B cell (primary cell): Measurements from ENCODE around the gene POLR2F. TPM values are rescaled to one million over a fixed set of nuclear protein-coding genes. Genes with fewer than 3 reads are reported as not detected.

ENCODE experiments used
- ATAC-seq: fragments of 200-7000 bp; cut with Tn5 transposase; one replicate; pipeline ENCODE4 v1.10.0; 2021; ENCODE audit warnings: low read depth, mild to moderate bottlenecking, moderate number of reproducible peaks, moderate library complexity
- CTCF ChIA-PET: fragments of 350-600 bp; sonication (Branson Sonifier 250); formaldehyde crosslinking; loops from one replicate; lab custom pipeline; 2021; ENCODE audit warnings: antibody characterized with exemption, inconsistent platforms; lab: Charles Lee
- POLR2A ChIA-PET: fragments of 350-600 bp; sonication (Branson Sonifier 250); formaldehyde crosslinking; loops from one replicate; lab custom pipeline; 2021; ENCODE audit warnings: antibody characterized with exemption; lab: Charles Lee
- DNase-seq: peaks from one replicate; pipeline ENCODE4 v3.0.0; 2013
- H2AFZ ChIP-seq: 2 replicates; pipeline ENCODE4 v1.6.1; 2012; ENCODE audit warnings: mild to moderate bottlenecking, low read depth, low read length; ENCODE audit not compliant: insufficient read depth, poor library complexity, severe bottlenecking
- H3K27ac ChIP-seq, 2 donors: 1 replicate in 1 of 2; 2 replicates in 1 of 2; pipeline ENCODE4 v1.5.1; 2012 to 2013; ENCODE audit warnings: low read length in 2 of 2, mild to moderate bottlenecking in 2 of 2, moderate library complexity in 1 of 2
- H3K27me3 ChIP-seq, 4 experiments: fragments of 200-600 bp in 1 of 4; sonication (generic) in 1 of 4; replicated peaks in 1 of 4; 1 replicate in 2 of 4; 2 replicates in 2 of 4; pipeline versions ENCODE4 v1.6.1 to v1.7.0; 2013 to 2016; ENCODE audit warnings: low read length in 3 of 4, mild to moderate bottlenecking in 2 of 4, mixed read lengths in 1 of 4, moderate library complexity in 1 of 4; ENCODE audit not compliant: insufficient read depth in 4 of 4, control insufficient read depth in 3 of 4; ENCODE audit errors: control extremely low read depth in 1 of 4
- H3K36me3 ChIP-seq, 2 experiments: replicated peaks in 1 of 2; 1 replicate in 1 of 2; 2 replicates in 1 of 2; pipeline versions ENCODE4 v1.6.1 to v1.7.1; 2013; ENCODE audit warnings: low read length in 1 of 2; ENCODE audit not compliant: insufficient read depth in 2 of 2, control insufficient read depth in 1 of 2; ENCODE audit errors: control extremely low read depth in 1 of 2, extremely low read depth in 1 of 2
- H3K4me1 ChIP-seq, 2 donors: fragments of 200-600 bp in 1 of 2; sonication (generic) in 1 of 2; 1 replicate in 1 of 2; 2 replicates in 1 of 2; pipeline versions ENCODE4 v1.5.1 to v1.6.1; 2013 to 2017; ENCODE audit warnings: low read length in 2 of 2; ENCODE audit not compliant: control insufficient read depth in 2 of 2, insufficient read depth in 2 of 2
- H3K4me2 ChIP-seq: replicated peaks from 2 replicates; pipeline ENCODE3; 2012; ENCODE audit warnings: mild to moderate bottlenecking, low read depth, low read length; ENCODE audit not compliant: poor library complexity, severe bottlenecking
- H3K4me3 ChIP-seq, 5 experiments: fragments of 200-600 bp in 1 of 5; sonication (generic) in 1 of 5; 1 replicate in 3 of 5; 2 replicates in 2 of 5; pipeline versions ENCODE4 v1.5.1 to v1.7.0; 2011 to 2016; ENCODE audit warnings: low read length in 4 of 5, mild to moderate bottlenecking in 4 of 5, low read depth in 2 of 5, control low read depth in 1 of 5, moderate library complexity in 1 of 5; ENCODE audit not compliant: insufficient read depth in 1 of 5; ENCODE audit errors: control extremely low read depth in 1 of 5, extremely low read depth in 1 of 5
- H3K79me2 ChIP-seq: fragments of 200-600 bp; sonication (generic); one replicate; pipeline ENCODE4 v1.6.0; 2016; ENCODE audit warnings: low read length; ENCODE audit not compliant: control insufficient read depth, insufficient read depth
- H3K9ac ChIP-seq: fragments of 200-600 bp; sonication (generic); 2 replicates; pipeline ENCODE4 v1.6.1; 2017; ENCODE audit warnings: mild to moderate bottlenecking, low read length, moderate library complexity
- H3K9me3 ChIP-seq, 3 donors: one replicate each; pipeline versions ENCODE4 v1.6.1 to v1.7.1; 2013; ENCODE audit warnings: low read length in 2 of 3; ENCODE audit not compliant: control insufficient read depth in 2 of 3, insufficient read depth in 1 of 3; ENCODE audit errors: control extremely low read depth in 1 of 3
- H4K20me1 ChIP-seq: 2 replicates; pipeline ENCODE4 v1.6.0; 2012; ENCODE audit warnings: mild to moderate bottlenecking, low read length; ENCODE audit not compliant: insufficient read depth, control insufficient read depth, poor library complexity, severe bottlenecking
- H3K27ac Mint-ChIP-seq: one replicate; pipeline ENCODE4 v1.8.0; 2021; ENCODE audit warnings: mixed read lengths
- H3K27me3 Mint-ChIP-seq: one replicate; pipeline ENCODE4 v1.8.0; 2021; ENCODE audit warnings: mixed read lengths
- H3K4me1 Mint-ChIP-seq: one replicate; pipeline ENCODE4 v1.8.0; 2021; ENCODE audit warnings: mixed read lengths
- H3K4me3 Mint-ChIP-seq: one replicate; pipeline ENCODE4 v1.8.0; 2021; ENCODE audit warnings: mixed read lengths
- H3K9me3 Mint-ChIP-seq: one replicate; pipeline ENCODE4 v1.8.0; 2022; ENCODE audit warnings: mixed read lengths; ENCODE audit not compliant: insufficient read depth
- EZH2 ChIP-seq: IDR thresholded peaks from 2 replicates; pipeline ENCODE4 v1.6.1; 2012; ENCODE audit warnings: borderline replicate concordance, low read depth, mild to moderate bottlenecking, moderate library complexity, low read length; ENCODE audit not compliant: insufficient read depth, poor library complexity, severe bottlenecking
- WGBS: methylation state at CpG from one replicate; pipeline ENCODE4 v1.1.5; 2013; ENCODE audit warnings: missing lambda C conversion rate; ENCODE audit not compliant: insufficient coverage; 5-methylcytosine and 5-hydroxymethylcytosine counted together
- intact Hi-C: fragments of 100-400 bp; cut with micrococcal nuclease; formaldehyde crosslinking; loops from one replicate; pipeline ENCODE4 v1.10.0; 2022
- polyA plus RNA-seq: library from polyadenylated mRNA; depleted of rRNA; stranded (reverse); fragments of >200 nt; gene quantifications from 2 replicates; pipeline ENCODE4 v1.2.3, GENCODE V29; 2012
- total RNA-seq, 2 donors: library from RNA; stranded (reverse); fragments of 120-200 nt in 1 of 2; gene quantifications; 1 replicate in 1 of 2; 2 replicates in 1 of 2; pipeline versions ENCODE4 v1.2.3 to v1.2.4, GENCODE V29; 2013 to 2022
- TF ChIP-seq, protein P1 (sequence below): fragments of 200-600 bp; IDR thresholded peaks from one replicate; pipeline ENCODE4 v1.8.0; 2022; ENCODE audit warnings: antibody characterized with exemption, mild to moderate bottlenecking

Gene POLR2F
- total and polyA plus RNA-seq, 2 donors (not counting 1 experiment from before 2014, with no cell fraction given) = 41.8 to 49.6 TPM

DNA sequence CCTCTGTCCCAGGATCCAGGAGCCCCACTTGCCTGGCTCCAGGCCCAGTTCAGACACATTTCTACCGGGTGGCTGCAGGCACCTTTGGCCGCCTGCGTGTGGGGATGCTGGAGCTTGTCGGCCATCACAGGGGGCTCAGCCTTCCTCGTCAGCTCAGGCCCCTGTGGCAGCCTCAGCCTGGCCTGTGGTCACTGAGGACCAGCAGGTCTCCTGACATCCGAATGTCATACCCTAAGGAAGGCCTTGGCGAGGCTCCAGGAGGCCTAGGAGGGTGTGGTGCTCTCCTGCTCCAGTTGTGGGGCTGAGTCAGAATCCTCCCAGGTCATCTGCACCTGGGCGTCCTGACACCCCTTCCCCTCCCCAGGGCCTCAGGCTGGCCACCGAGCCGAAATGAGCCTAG is 45.7 kb downstream of the POLR2F start:
- H3K27ac ChIP-seq = no peak overlapping the region
- peaks cover 18 to 27% of the 10 kb centered on the region in 2 donors for H3K4me1 ChIP-seq
- no peaks in the 10 kb centered on the region for H4K20me1 ChIP-seq
- CTCF ChIA-PET = no interaction called here
- Mint-ChIP-seq H3K27ac (no peak overlapping the region), H3K4me3 (no peak overlapping the region), H3K4me1 (peaks cover 30% of the 10 kb centered on the region), H3K27me3 (no peaks in the 10 kb centered on the region), H3K9me3 (no peaks in the 10 kb centered on the region)
- no peak overlapping the region for H3K4me2 ChIP-seq
- H3K27me3 ChIP-seq = no peaks in the 10 kb centered on the region
- TF ChIP-seq EZH2 = no peak
- TF ChIP-seq, protein P1, sequence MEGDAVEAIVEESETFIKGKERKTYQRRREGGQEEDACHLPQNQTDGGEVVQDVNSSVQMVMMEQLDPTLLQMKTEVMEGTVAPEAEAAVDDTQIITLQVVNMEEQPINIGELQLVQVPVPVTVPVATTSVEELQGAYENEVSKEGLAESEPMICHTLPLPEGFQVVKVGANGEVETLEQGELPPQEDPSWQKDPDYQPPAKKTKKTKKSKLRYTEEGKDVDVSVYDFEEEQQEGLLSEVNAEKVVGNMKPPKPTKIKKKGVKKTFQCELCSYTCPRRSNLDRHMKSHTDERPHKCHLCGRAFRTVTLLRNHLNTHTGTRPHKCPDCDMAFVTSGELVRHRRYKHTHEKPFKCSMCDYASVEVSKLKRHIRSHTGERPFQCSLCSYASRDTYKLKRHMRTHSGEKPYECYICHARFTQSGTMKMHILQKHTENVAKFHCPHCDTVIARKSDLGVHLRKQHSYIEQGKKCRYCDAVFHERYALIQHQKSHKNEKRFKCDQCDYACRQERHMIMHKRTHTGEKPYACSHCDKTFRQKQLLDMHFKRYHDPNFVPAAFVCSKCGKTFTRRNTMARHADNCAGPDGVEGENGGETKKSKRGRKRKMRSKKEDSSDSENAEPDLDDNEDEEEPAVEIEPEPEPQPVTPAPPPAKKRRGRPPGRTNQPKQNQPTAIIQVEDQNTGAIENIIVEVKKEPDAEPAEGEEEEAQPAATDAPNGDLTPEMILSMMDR = no peak
- H3K9me3 ChIP-seq = no peaks in the 10 kb centered on the region
- DNase-seq (no peak), ATAC-seq (no peak)
- no peaks in the 10 kb centered on the region for H3K79me2 ChIP-seq
- no peak overlapping the region for H3K9ac ChIP-seq
- 77% methylated on average over 7 of the region's 10 CpGs for WGBS
- no peak overlapping the region for H2AFZ ChIP-seq
- intact Hi-C loops = no loop called here
- H3K4me3 ChIP-seq = no peak overlapping the region
- POLR2A ChIA-PET = no interaction called here
- no peaks in the 10 kb centered on the region for H3K36me3 ChIP-seq

DNA sequence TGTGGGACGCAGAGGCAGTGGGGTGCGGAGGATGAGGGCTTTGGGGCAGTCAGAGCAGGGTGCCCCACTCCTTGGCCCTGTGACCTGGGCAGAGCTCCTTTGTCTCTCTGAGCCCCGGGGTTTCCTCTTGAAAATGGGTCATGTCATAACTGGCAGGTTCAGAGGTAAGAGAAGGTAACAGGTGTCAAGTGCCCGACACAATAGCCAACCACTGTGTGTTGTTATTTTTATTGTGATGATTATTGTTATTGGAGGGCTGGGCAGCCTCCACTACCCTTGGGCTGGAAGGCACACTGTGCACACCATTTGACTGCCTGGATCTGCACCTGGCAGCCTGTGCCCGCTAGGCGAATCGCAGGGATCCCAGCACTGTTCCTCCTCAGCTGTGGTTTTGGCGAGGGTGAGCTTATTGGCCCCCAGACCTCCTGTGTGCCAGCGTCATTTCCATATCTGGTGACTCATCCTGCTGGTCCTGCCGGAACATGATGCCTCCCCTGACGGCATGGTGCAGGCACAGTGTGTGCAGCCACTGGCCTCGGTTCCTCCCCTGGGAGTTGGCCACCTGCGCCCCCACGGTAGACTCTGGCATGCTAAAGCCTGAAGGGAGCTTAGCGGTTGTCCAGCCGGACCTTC is 46.3 kb downstream of the POLR2F start:
- TF ChIP-seq EZH2 = no peak
- TF ChIP-seq, protein P1 = no peak
- Histone ChIP-seq H4K20me1 (no peaks in the 10 kb centered on the region), H3K27me3 (no peaks in the 10 kb centered on the region), H3K9ac (no peak overlapping the region), H3K27ac (no peak overlapping the region), H3K4me1 (peaks cover 18 to 26% of the 10 kb centered on the region in 2 donors), H3K4me3 (no peak overlapping the region), H3K4me2 (no peak overlapping the region), H3K79me2 (no peaks in the 10 kb centered on the region), H2AFZ (no peak overlapping the region), H3K36me3 (no peaks in the 10 kb centered on the region), H3K9me3 (no peaks in the 10 kb centered on the region)
- ATAC-seq = peak; percentile 37
- H3K4me3 Mint-ChIP-seq = no peak overlapping the region
- WGBS = 31% methylated on average over 15 of the region's 16 CpGs
- ChIA-PET POLR2A (no interaction called here), CTCF (no interaction called here)
- H3K9me3 Mint-ChIP-seq = no peaks in the 10 kb centered on the region
- peaks cover 29% of the 10 kb centered on the region for H3K4me1 Mint-ChIP-seq
- intact Hi-C loops = no loop called here
- DNase-seq = no peak
- no peak overlapping the region for H3K27ac Mint-ChIP-seq
- H3K27me3 Mint-ChIP-seq = no peaks in the 10 kb centered on the region
